Pulmonary artery endothelial cell (primary cell): ENCODE measurements around the gene CLMP. TPM values are rescaled to one million over a fixed set of nuclear protein-coding genes. Genes with fewer than 3 reads are reported as not detected.
"Not testable (repeated sequence)": the region's sequence is repeated elsewhere in the genome, so short reads cannot be mapped to it uniquely, and the experiment has no call there.

Experiments
- DNase-seq: peaks from one replicate; pipeline ENCODE4 v3.0.0-alpha.2; 2011; ENCODE audit warnings: low read depth, low spot score
- total RNA-seq: library from RNA; depleted of rRNA; stranded (reverse); fragments of >200 nt; gene quantifications from 2 replicates; pipeline ENCODE4 v1.2.3, GENCODE V29; 2014

The CLMP gene
- total RNA-seq, 1 donor from 2014 or later = 12.3 TPM

DNA sequence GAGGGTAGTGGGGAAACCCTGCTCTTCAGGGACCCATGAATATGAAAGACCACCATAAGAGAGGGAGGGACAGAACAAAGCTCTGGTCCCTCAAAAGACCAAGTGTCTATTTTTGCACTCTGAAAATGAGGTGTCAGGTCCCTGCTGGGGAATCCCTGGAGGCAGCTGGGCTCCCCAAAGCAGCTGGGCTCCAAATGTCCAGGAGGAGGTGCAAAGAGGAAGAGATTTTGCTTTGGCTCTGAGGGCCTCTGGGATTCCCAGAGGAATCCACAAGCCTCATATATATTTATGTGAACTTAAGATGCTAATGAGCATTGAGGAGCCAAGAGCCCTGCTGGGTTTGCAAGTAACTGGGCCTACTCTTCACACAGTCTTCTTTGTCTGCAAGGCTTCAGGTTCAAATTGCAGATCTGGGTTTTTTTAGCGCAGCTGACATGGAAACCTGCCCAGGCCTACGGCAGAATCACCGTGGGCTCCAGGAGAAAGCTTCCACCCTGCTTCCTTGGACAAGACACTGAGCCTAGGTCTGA is 26.0 kb downstream of the CLMP start:
- no peak for DNase-seq

DNA sequence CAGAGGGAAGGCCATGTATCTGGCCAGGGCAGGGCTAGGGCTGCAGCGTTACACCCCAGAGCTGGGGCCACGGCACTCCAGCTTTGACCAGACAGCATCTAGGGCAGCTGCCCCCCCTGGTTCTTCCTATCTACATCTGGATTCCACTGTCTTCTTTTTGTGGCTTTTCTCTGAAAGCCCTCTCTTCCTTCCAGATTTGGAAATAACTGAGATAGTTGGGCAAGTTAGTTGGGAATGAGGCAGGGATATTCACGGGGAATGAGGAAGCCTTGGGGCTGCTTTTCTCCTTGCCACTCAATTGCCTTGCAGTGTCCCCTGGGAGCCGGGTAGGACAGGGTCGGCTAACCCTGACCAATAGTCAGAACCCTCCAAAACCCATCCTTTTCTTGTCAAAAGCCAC is 26.8 kb downstream of the CLMP start:
- DNase-seq = no peak

DNA sequence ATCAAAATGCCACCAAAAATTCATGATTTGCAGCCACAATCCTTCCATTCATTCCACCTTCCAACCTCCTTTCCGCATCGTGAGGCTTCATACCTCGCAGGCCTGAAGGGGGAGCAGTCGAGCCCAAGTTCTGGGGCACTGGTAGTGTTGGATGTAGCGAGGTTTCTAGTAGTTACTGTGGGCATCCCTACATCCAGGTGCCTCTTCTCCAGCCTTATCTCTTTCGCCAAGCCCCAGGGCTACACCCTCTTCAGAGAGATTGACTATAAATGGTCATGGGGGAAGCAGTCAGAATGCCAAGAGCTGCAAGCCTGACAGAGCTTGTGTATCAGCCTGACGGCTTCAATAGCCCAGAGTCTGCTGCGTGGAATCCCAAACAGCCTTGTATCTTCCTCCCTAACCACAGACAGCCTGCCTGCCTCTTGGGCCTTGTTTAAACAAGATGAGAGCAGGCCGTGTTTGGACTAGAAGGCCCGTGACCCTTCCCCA is 28.9 kb downstream of the CLMP start:
- no peak for DNase-seq

DNA sequence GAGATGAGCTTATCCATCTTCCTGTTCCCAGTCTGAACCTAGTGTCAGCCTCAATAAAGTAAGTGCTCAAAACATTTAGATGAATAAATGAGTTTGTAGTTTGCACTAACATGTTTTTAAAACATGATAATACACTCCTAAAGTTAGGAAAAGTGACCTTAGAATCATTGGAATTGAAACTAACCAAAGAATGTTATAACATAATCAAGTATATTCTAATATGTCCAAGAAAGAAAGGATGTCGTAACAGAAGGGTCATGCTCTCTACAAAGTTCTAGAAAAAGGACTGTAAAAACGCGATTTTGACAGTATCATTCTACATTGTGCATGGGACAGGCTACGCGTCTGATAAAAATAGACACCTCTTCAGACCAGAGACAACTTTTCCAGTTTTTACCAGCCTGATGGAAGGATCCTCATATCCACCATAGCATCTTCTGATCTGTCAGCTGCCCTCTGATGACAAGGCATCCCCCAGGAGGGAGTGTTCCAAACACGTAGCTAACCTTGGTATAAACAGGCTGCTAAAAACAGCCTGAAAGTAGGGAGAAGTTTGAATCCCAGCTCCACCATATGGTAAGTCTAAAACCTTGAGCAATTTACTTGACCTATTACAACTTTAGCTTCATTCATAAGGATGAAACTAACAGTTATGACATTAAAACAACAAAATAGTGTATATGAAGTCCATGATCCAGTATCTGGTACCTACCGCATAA is 30.2 kb downstream of the CLMP start:
- no peak for DNase-seq

DNA sequence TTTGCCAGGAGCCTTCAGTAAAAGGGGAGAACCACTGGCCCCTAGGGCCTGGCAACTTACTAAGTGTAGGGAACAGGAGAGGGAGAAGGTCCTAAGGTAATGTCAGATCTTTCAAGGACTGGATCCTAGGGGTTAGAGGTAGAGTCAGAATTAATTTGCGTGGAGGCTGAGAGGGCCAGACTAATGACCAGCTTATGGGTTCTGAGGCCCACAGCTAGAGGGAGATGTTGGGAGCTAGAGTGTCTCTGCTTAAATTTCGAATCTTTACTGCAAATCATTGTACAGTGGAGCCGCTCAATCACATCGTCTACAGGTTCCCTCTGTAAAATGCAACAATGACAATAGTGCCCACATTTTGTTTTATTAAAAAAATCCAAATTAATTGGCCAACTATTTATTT is 31.4 kb downstream of the CLMP start:
- no peak for DNase-seq

DNA sequence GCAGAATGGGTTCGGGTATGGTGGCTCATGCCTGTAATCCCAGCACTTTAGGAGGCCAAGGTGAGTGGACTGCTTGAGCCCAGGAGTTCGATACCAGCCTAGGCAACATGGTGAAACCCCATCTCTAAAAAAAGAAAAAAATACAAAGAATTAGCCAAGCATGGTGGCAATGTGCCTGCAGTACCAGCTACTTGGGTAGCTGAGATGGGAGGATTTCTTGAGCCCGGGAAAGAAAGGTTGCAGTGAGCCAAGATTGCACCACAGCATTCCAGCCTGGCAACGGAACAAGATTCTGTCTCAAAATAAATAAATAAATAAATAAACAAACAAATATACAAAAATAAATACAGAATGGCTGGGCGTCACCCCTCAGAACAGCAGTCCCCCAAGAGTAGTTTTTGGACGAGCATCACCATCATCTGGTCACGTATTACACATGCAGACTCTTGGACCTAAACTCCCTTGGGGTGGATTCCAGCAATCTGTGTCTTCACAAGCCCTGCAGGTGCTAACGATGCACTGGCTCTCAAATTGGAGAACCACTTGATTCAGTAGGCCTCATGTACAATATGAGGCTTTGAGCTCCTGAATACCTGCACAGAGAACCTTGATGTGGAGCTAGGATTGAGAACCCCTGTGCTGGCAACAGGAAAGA is 33.5 kb downstream of the CLMP start:
- DNase-seq = no peak

DNA sequence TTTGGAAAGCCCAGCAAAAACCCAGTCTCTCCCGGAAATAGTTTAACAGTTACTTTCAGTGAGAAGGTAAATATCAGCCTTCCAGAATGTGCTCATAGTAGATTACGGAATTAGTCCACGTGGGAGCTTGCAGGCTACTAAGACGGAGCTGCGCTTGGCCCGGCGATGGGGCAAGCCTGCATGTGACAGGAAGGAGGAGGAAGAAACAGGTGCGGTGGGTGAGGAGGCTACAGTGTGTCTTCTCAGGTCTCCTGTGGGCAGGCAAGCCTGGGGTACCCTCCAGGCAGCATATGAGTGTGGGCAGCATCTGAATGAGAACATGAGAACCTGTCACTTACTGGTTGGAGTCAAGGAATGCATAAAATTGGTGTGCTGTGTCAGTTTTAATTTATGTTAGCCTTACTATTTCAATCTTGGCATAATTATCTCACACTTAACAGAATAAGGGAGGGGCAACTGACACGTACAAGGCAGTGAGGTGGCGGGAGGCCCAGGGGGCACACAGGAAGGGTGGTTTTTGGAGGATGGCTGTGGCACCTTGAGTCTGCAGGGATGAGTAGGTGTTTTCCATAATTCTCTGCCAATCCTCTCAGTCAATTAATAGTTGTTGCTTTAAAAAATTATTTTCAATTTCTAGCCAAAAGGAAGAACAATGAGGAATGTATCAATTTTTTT is 35.7 kb downstream of the CLMP start:
- DNase-seq = no peak

DNA sequence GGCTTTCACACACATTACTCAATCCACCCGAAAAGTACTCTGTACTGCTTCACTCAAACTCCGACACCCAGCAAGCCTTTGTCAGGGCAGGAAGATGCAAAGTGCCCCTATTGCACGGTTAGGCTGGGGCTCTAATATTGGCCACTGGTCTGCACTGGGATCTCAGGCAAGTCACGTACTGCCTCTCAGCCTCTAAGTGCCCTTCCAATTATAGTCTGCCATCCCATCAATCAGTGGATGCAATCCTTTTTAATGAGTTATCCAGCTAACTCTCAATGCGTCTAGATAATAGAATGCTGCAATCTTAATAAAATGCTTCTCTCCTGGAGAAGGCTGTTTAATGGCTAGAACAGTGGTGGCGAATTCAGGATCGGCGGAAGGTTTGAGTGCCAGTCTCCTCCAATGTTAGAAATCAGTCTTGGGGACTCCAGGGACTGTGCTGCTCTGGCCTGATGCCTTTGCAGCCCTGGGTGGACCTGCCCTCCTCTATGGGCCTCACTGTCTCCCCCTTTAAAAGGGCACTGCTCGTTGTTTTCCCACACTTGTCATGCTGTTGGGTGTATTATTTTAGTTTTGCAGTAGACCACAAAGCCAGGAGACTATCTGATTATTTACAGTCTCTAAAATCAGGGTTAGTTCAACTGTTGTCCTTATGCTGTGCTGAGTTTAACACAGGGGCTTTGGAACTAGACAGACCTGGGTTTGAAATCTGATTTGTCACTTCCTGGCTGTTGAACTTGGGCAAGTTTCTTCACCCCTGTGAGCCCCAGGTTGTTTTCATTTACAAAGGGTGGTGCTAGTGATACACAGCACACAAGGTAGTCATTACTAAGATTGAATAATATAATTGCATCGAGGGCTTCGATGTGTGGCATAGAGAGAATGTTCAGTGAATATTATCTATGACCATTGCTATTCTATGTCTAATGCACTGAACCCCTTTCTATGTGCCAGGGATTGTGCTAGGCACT is 36.7 kb downstream of the CLMP start:
- no peak for DNase-seq

DNA sequence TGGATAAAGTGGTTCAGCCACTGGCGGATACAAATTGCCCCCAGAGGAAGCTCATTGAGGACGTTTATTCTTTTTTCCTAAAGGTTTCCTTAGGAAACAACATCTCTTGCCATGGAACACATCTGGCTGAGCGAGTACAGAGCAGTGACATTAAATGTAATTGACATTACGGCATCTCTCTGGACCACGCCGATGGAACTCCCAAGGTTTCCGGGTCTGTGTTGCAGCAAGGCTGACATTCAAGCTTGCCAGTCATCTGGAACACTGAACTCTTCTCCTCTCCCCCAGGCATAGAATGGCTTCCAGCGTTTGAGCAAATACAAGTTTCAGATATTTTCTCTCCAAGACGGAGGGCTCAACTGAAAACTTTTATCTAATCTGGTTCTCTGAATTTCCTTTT is 42.1 kb downstream of the CLMP start:
- DNase-seq = no peak

DNA sequence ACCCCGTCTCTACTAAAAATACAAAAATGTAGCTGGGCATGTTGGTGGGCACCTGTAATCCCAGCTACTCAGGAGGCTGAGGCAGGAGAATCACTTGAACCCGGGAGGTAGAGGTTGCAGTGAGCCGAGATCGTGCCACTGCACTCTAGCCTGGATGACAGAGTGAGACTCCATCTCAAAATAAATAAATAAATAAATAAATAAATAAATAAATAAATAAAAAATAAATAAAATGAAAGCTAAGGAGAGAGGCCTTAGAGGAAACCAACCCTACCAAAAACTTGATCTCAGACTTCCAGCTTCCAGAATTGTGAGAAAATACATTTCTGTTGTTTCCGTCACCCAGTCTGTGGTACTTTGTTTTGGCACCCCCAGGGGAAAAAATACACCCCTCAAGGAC is 42.7 kb downstream of the CLMP start:
- not testable (repeated sequence) for DNase-seq

DNA sequence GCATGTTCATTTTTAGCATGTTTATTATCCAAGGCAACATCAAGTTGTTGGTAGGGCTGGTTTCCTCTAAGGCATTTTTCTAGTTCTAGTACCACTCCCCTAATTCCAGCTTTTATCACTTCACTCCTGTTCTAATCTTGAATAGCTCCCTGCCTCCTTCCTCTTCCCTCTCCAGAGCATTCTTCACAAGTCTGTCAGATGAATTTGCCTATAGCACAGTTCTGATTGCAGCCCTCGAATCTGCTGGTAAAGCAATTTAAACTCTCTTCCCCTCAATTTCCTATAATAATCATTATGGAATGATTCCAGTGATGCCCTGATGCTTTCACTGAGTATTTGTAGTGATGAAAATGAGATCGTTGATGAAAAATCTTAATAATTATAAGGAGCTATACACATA is 43.3 kb downstream of the CLMP start:
- no peak for DNase-seq

DNA sequence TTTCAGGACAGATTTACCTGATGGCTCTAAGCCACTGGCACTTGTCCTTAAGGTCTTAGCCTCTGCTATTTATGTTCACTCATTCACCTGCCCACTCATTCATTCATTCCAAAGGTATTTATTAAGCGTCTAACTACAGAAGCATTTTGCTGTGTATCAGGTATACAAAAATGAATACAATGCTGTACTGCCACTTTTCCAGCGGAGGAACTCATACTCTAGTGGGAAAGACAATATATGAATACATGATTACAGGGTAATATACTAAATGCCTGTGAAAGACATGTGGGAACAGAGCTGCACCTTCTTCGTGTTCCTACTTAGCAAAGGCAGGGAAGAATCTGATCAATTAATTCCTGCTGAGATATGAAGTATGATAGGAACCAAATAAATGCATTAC is 43.7 kb downstream of the CLMP start:
- DNase-seq = no peak

DNA sequence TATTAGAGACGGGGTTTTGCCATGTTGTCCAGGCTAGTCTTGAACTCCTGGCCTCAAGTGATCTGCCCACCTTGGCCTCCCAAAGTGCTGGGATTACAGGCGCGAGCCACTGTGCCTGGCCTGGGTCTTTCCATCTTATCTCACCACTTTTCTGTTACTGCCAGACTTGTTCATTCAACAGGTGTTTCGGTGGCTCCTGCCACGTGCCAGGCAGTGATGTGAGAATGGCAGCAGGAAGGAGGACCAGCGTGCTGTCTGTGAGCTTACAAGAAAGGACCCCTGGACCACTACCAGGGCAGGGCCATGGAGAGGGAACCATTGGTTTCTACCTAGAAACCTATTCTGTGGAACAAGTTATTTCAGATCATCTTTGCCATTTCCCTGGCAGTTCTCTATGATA is 44.2 kb downstream of the CLMP start:
- no peak for DNase-seq

DNA sequence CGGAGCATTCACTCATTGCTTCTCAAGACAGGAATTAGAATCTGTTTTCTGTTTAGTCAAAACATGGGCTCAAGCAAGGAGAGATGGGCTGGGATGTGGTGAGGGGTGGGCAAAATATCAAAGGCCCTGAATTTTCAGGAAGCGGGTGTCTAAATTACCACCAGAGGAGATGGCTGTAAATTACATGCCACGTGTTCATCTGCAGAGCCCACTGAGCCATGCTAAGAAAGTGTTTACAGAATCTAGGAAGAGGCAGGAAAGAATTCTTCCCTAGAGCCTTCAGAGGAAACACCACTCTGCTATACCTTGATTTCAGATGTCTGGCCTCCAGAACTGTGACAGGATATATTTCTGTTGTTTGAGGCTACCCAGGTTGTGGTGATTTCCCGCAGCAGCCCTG is 46.1 kb downstream of the CLMP start:
- DNase-seq = no peak

DNA sequence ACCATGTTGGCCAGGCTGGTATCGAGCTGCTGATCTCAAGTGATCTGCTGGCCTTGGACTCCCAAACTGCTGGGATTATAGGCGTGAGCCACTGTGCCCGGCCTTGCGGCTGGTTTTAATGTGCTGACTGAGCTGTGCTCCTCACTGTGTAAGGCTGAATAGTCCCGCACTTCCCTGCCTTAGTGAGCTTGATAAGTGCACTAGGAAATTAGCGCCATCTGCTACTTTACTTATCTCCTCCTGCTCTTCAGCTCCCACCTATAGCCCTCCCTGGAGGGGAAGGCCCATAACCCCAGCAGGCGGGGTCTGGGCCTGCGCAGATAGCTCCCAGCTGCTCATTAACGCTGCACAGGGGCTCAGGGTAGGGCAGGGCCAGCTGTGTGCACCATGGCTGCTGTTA is 49.4 kb downstream of the CLMP start:
- DNase-seq = no peak

DNA sequence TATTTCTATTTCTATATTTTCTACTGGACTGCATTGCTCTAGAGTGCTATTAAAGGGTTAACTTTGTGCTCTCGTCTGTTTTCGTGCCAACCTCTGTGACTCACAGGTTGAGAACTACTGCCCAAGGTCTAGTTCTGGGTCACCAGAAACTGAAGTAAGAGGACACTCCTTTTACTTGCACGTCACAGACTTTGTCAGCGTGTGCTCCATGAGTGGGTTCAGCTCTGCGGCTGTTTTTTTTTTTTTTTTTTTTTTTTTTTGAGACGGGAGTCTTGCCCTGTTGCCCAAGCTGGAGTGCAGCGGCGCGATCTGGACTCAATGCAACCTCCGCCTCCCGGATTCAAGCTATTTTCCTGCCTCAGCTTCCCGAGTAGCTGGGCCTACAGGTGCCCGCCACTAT is 49.8 kb downstream of the CLMP start:
- DNase-seq = no peak

DNA sequence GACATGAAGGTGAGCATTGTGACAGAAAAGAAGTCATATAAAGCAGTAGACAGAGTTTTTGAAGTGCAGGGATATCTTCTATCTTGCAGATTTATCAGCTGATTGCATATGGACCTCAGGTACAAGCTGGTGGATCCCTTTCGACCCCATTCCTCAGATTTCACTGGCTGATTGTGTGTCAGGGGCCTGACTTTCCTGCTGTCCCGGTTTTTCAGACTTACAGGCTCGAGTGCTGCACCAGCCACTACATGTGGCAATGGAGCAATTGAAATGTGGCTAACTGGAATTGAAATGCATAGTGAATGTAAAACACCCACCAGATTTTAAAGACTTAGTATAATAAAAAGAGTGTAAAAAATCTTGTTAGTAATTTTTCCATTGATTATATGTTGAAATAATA is 50.3 kb downstream of the CLMP start:
- no peak for DNase-seq

DNA sequence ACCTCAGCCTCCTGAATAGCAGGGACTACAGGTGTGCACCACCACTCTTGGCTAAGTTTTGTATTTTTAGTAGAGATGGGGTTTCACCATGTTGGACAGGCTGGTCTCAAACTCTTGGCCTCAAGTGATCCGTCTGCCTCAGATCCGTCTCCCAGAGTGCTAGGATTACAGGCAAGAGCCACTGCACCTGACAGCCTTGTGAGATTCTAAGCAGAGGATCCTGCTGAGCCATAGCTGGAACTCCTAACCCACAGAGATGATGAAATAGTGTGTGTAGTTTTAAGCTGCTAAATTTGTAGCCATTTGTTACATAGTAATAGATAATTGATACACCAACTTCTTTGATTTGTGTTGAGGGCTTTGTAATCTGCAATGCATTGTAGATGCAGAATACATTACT is 51.1 kb downstream of the CLMP start:
- DNase-seq = no peak

DNA sequence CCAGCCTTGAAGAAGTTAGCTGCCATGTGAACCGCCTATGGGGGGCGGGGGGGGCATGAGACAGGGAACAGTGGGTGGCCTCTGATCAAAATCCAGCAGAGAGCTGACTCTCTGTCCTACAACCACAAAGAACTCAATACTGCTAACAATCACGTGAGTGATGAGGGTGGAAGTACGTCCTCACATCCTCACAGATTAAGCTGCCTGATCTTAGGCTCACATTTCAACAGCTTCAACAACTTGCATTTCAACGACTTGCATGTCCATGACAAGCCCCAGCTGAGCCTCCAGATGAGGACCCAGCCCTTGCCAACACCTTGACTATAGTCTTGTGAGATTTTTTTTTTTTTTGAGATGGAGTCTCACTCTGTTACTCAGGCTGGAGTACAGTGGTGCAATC is 51.6 kb downstream of the CLMP start:
- DNase-seq = no peak

DNA sequence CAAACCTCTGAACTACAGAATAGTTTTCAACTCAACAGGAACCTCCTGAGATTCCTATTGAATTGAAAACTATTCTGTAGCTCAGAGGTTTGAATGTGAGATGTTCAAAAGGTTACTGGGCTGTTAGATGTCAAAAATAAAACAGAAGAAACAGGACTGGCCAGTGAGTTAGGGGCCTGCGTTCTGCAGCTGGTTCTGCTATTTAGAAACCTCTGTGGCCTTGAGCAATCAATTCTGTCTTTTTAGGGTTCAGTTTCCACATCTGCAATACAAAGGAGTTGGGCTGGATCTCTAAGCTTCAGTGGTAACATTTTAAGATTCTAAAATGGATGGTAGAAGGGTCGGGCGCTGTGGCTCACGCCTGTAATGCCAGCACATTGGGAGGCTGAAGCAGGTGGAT is 55.8 kb downstream of the CLMP start:
- no peak for DNase-seq
